GM12878 (cell line): ENCODE results near the gene AAGAB. TPM values are rescaled to one million over a fixed set of nuclear protein-coding genes. Genes with fewer than 3 reads are reported as not detected.

Experiments
- ATAC-seq: fragments of 200-7000 bp; cut with Tn5 transposase; 3 replicates; pipeline ENCODE4 v1.9.1; 2020; ENCODE audit warnings: mild to moderate bottlenecking, moderate library complexity
- BruUV-seq: library from RNA; stranded (reverse); fragments of 400-500 nt; replicated peaks from 2 replicates; lab custom pipeline; 2021; lab: Mats Ljungman, UMichigan
- CTCF ChIA-PET: fragments of 300-600 bp; sonication (Branson Sonifier 250); formaldehyde crosslinking; extraction: SDS; loops from one replicate; lab custom pipeline; 2021; ENCODE audit warnings: inconsistent platforms; lab: Yijun Ruan, JAX
- POLR2A ChIA-PET: fragments of 350-600 bp; formaldehyde crosslinking; extraction: SDS; loops from one replicate; lab custom pipeline; 2021; ENCODE audit warnings: inconsistent platforms; lab: Charles Lee
- RAD21 ChIA-PET: fragments of 300-600 bp; sonication (Branson Sonifier 250); formaldehyde crosslinking; loops from one replicate; lab custom pipeline; 2023; ENCODE audit warnings: antibody characterized with exemption; ENCODE audit not compliant: unreplicated experiment; lab: Charles Lee
- SMC1A ChIA-PET: fragments of 300-600 bp; sonication (Branson Sonifier 250); formaldehyde crosslinking; loops from one replicate; lab custom pipeline; 2023; ENCODE audit not compliant: unreplicated experiment, uncharacterized antibody; lab: Charles Lee
- DNase-seq: peaks from one replicate; pipeline ENCODE4 v3.0.0-alpha.2; 2011; ENCODE audit warnings: low read depth, low spot score
- FAIRE-seq: peaks from 3 replicates; lab custom pipeline; 2011; peaks lifted over from hg19 to GRCh38; lab: Jason Lieb, UNC
- H2AFZ ChIP-seq: 2 replicates; pipeline ENCODE4 v1.6.0; 2011; ENCODE audit warnings: low read depth, low read length, control low read depth; ENCODE audit not compliant: control insufficient read depth
- H3K27ac ChIP-seq: 2 replicates; pipeline ENCODE4 v1.5.1; 2011; ENCODE audit warnings: control low read depth; ENCODE audit not compliant: control insufficient read depth, insufficient read depth
- H3K27me3 ChIP-seq, 2 experiments: replicated peaks in 1 of 2; 2 replicates each; pipeline versions ENCODE4 v1.6.0 to v1.6.1; 2011; ENCODE audit warnings: low read length in 1 of 2; ENCODE audit not compliant: control insufficient read depth in 2 of 2, insufficient read depth in 2 of 2
- H3K36me3 ChIP-seq, 2 experiments: 2 replicates each; pipeline ENCODE4 v1.5.1; 2011; ENCODE audit warnings: low read length in 1 of 2; ENCODE audit not compliant: control insufficient read depth in 2 of 2, insufficient read depth in 2 of 2
- H3K4me1 ChIP-seq: 2 replicates; pipeline ENCODE4 v1.6.1; 2011; ENCODE audit warnings: mild to moderate bottlenecking, low read length, moderate library complexity, mixed read lengths; ENCODE audit not compliant: control insufficient read depth, insufficient read depth
- H3K4me2 ChIP-seq: 2 replicates; pipeline ENCODE4 v1.6.0; 2011; ENCODE audit warnings: control low read depth; ENCODE audit not compliant: control insufficient read depth, insufficient read depth
- H3K4me3 ChIP-seq: fragments of 200-600 bp; sonication (generic); 2 replicates; pipeline ENCODE4 v1.5.1; 2016
- H3K79me2 ChIP-seq: 2 replicates; pipeline ENCODE4 v1.6.0; 2011; ENCODE audit warnings: low read length; ENCODE audit not compliant: control insufficient read depth, insufficient read depth
- H3K9ac ChIP-seq: 2 replicates; pipeline ENCODE4 v1.8.0; 2011; ENCODE audit warnings: low read length, control low read depth, mixed read lengths; ENCODE audit not compliant: control insufficient read depth, insufficient read depth
- H3K9me3 ChIP-seq: replicated peaks from 3 replicates; pipeline ENCODE4 v1.5.1; 2011; ENCODE audit warnings: mild to moderate bottlenecking, low read length; ENCODE audit not compliant: control insufficient read depth, insufficient read depth
- H4K20me1 ChIP-seq: 2 replicates; pipeline ENCODE4 v1.6.0; 2011; ENCODE audit not compliant: control insufficient read depth, insufficient read depth
- BMI1 ChIP-seq: fragments of 450-650 bp; IDR thresholded peaks from 2 replicates; pipeline ENCODE4 v1.6.1; 2016; ENCODE audit warnings: mild to moderate bottlenecking, moderate library complexity, borderline replicate concordance
- CREB1 ChIP-seq: IDR thresholded peaks from 2 replicates; pipeline ENCODE4 v1.6.1; 2012; ENCODE audit warnings: low read depth, mild to moderate bottlenecking, inconsistent platforms
- CTCF ChIP-seq, 3 experiments: IDR thresholded peaks in 2 of 3; conservative IDR thresholded peaks in 1 of 3; 2 replicates each; pipeline ENCODE4 v1.5.1; 2011; ENCODE audit warnings: low read depth in 3 of 3, low read length in 3 of 3, mild to moderate bottlenecking in 3 of 3, control low read depth in 2 of 3, moderate library complexity in 2 of 3, inconsistent platforms in 1 of 3, mixed read lengths in 1 of 3; ENCODE audit not compliant: control insufficient read depth in 2 of 3, insufficient read depth in 1 of 3; ENCODE audit errors: extremely low read depth in 1 of 3
- IKZF2 ChIP-seq, 2 experiments: fragments of 450-650 bp; IDR thresholded peaks; 2 replicates each; pipeline ENCODE4 v1.6.1; 2017; ENCODE audit warnings: mild to moderate bottlenecking in 2 of 2, moderate library complexity in 2 of 2
- JUND ChIP-seq: IDR thresholded peaks from 2 replicates; pipeline ENCODE4 v1.6.1; 2012; ENCODE audit warnings: low read depth, mild to moderate bottlenecking, low read length, improper control_type of control experiment, moderate library complexity
- MTA3 ChIP-seq: IDR thresholded peaks from 2 replicates; pipeline ENCODE4 v1.6.1; 2012; ENCODE audit warnings: low read length, inconsistent platforms, borderline replicate concordance
- NR2C2 ChIP-seq: IDR thresholded peaks from 2 replicates; pipeline ENCODE4 v1.6.1; 2011; ENCODE audit warnings: borderline replicate concordance, low read depth; ENCODE audit not compliant: control insufficient read depth, insufficient read length
- PRDM15 ChIP-seq: fragments of 450-650 bp; formaldehyde crosslinking; IDR thresholded peaks from 2 replicates; pipeline ENCODE4 v1.4.0; 2020; ENCODE audit warnings: mild to moderate bottlenecking, moderate library complexity
- RAD51 ChIP-seq: fragments of 450-650 bp; IDR thresholded peaks from 2 replicates; pipeline ENCODE4 v1.6.1; 2016; ENCODE audit warnings: moderate library complexity, mild to moderate bottlenecking, inconsistent platforms
- SIX5 ChIP-seq: IDR thresholded peaks from 2 replicates; pipeline ENCODE4 v1.6.1; 2011; ENCODE audit warnings: mild to moderate bottlenecking, low read depth, low read length, moderate library complexity; ENCODE audit not compliant: severe bottlenecking
- SMAD1 ChIP-seq: fragments of 450-650 bp; IDR thresholded peaks from 2 replicates; pipeline ENCODE4 v1.6.1; 2018; ENCODE audit warnings: mild to moderate bottlenecking, low read depth; ENCODE audit not compliant: partially characterized antibody
- SREBF2 ChIP-seq: IDR thresholded peaks from 2 replicates; pipeline ENCODE4 v1.6.1; 2012; ENCODE audit warnings: mild to moderate bottlenecking, low read length
- SUPT20H ChIP-seq: IDR thresholded peaks from 2 replicates; pipeline ENCODE4 v1.6.1; 2011; ENCODE audit warnings: low read depth, mild to moderate bottlenecking, low read length, moderate library complexity, borderline replicate concordance; ENCODE audit not compliant: control insufficient read depth
- WGBS: methylation state at CpG from one replicate; pipeline ENCODE4 v1.1.6; 2016; ENCODE audit warnings: low lambda C conversion rate; ENCODE audit not compliant: insufficient replicate concordance, insufficient coverage; ENCODE audit errors: missing lambda C conversion rate; 5-methylcytosine and 5-hydroxymethylcytosine counted together
- in situ Hi-C: fragments of 300-500 bp; cut with MboI; formaldehyde crosslinking; loops from 9 replicates; pipeline ENCODE4 v1.14.3; 2018; ENCODE audit warnings: mixed read lengths
- intact Hi-C: fragments of 100-400 bp; cut with micrococcal nuclease; formaldehyde crosslinking; loops from one replicate; pipeline ENCODE4 v1.14.2; 2022; ENCODE audit not compliant: unreplicated experiment
- polyA plus RNA-seq, 11 experiments: library from polyadenylated mRNA; depleted of rRNA in 4 of 11; unstranded in 6 of 11; stranded (reverse) in 5 of 11; fragments of >200 nt; fragmentation: Nextera tagmentation in 4 of 11; fragmentation: Illumina TruSeq in 1 of 11; extraction: Ambion mirVana in 4 of 11; extraction: Trizol in 1 of 11; gene quantifications; 1 replicate in 1 of 11; 2 replicates in 10 of 11; pipeline versions ENCODE4 v1.2.1 to v1.2.3, GENCODE V29; 2011 to 2016; ENCODE audit warnings: inconsistent platforms in 2 of 11, missing spikeins in 2 of 11, low read depth in 1 of 11
- total RNA-seq, 4 experiments: library from RNA; depleted of rRNA in 3 of 4; stranded (reverse); fragments of >200 nt in 3 of 4; fragmentation: Illumina TruSeq in 1 of 4; extraction: Trizol in 1 of 4; gene quantifications; 2 replicates each; pipeline versions ENCODE4 v1.2.1 to v1.2.3, GENCODE V29; 2013 to 2021
- TF ChIP-seq, protein P1 (sequence below): IDR thresholded peaks from 2 replicates; pipeline ENCODE4 v1.6.1; 2012; ENCODE audit warnings: low read depth, low read length, improper control_type of control experiment
- TF ChIP-seq, protein P2 (sequence below): IDR thresholded peaks from 2 replicates; pipeline ENCODE4 v1.6.1; 2011; ENCODE audit warnings: borderline replicate concordance, low read depth, mild to moderate bottlenecking, moderate library complexity, low read length; ENCODE audit not compliant: insufficient read depth, poor library complexity, severe bottlenecking

The AAGAB gene
- total and polyA plus RNA-seq, 10 of the 15 experiments (the other 5 are each of a cell fraction or from before 2014, with no cell fraction given) = 11.4 to 62.3 (median 38.0) TPM

DNA sequence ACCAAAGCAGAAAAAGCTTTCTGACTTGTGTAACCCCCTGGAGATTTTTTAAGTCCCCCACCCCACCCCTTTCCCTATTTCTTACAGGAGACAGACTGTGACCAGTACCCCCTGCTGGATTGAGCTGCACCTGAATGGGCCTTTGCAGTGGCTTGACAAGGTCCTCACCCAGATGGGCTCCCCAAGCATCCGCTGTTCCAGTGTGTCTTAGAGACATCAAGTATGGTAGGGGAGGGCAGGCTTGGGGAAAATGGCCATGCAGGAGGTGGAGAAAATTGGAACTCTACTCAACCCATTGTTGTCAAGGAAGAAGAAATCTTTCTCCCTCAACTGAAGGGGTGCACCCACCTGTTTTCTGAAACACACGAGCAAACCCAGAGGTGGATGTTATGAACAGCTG lies 64.1 kb downstream of the AAGAB start:
- Histone ChIP-seq H3K9me3 (no peaks in the 10 kb centered on the region), H3K79me2 (no peaks in the 10 kb centered on the region), H3K9ac (no peak overlapping the region), H2AFZ (no peak overlapping the region), H3K4me1 (no peaks in the 10 kb centered on the region; the same call in 1 of the 2 replicates), H3K4me2 (no peak overlapping the region), H3K27ac (no peak overlapping the region), H3K27me3 (no peaks in the 10 kb centered on the region), H3K4me3 (no peak overlapping the region), H4K20me1 (no peaks in the 10 kb centered on the region), H3K36me3 (peaks cover 21 to 33% of the 10 kb centered on the region in 2 experiments; a peak in 3 of 4 replicates)
- DNase-seq = no peak
- BruUV-seq = no TSS peak
- SMC1A ChIA-PET = no interaction called here
- ATAC-seq = no peak
- in situ Hi-C loops (no loop called here), intact Hi-C loops (no loop called here)
- WGBS = 50% methylated on average over 2 of the region's 2 CpGs
- no peak for FAIRE-seq
- RAD21 ChIA-PET = no interaction called here
- POLR2A ChIA-PET = no interaction called here
- TF ChIP-seq JUND (no peak), SREBF2 (no peak), SIX5 (no peak), IKZF2 (IDR thresholded peaks at IDR 0.05) (no peak), NR2C2 (no peak), CTCF (IDR thresholded peaks at IDR 0.05 in 2 of 3, conservative IDR thresholded peaks at IDR 0.05 in 1 of 3; ENCODE audit: control insufficient read depth in 2 of 3, extremely low read depth in 1 of 3, insufficient read depth in 1 of 3, low read depth in 3 of 3, low read length in 3 of 3) (no peak), RAD51 (no peak), BMI1 (no peak), MTA3 (no peak), CREB1 (no peak), PRDM15 (CRISPR knock-in tag) (no peak), SUPT20H (no peak), SMAD1 (no peak)
- TF ChIP-seq, protein P1, sequence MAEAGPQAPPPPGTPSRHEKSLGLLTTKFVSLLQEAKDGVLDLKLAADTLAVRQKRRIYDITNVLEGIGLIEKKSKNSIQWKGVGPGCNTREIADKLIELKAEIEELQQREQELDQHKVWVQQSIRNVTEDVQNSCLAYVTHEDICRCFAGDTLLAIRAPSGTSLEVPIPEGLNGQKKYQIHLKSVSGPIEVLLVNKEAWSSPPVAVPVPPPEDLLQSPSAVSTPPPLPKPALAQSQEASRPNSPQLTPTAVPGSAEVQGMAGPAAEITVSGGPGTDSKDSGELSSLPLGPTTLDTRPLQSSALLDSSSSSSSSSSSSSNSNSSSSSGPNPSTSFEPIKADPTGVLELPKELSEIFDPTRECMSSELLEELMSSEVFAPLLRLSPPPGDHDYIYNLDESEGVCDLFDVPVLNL = no peak
- TF ChIP-seq, protein P2, sequence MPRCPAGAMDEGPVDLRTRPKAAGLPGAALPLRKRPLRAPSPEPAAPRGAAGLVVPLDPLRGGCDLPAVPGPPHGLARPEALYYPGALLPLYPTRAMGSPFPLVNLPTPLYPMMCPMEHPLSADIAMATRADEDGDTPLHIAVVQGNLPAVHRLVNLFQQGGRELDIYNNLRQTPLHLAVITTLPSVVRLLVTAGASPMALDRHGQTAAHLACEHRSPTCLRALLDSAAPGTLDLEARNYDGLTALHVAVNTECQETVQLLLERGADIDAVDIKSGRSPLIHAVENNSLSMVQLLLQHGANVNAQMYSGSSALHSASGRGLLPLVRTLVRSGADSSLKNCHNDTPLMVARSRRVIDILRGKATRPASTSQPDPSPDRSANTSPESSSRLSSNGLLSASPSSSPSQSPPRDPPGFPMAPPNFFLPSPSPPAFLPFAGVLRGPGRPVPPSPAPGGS = no peak
- CTCF ChIA-PET = no interaction called here
